Measurements from ENCODE around the gene FTSJ3. TPM values are rescaled to one million over a fixed set of nuclear protein-coding genes. Genes with fewer than 3 reads are reported as not detected.

The FTSJ3 gene
- total and polyA plus RNA-seq, 2 of the 13 experiments (the other 11 are each of a cell fraction or from before 2014, with no cell fraction given): 26.0 to 64.2 TPM

- TF ChIP-seq GMEB1 (CRISPR knock-in tag; IDR thresholded peaks at IDR 0.05; ENCODE audit: borderline replicate concordance): 0 out of 2 replicates have a peak, but pooled peaks have one; percentile 18
- TF ChIP-seq ZBTB33 (CRISPR knock-in tag; IDR thresholded peaks at IDR 0.05): peak; percentile 98
- TF ChIP-seq RARG (CRISPR knock-in tag; IDR thresholded peaks at IDR 0.05; ENCODE audit: low read depth): no peak
- TF ChIP-seq DBP (CRISPR knock-in tag; IDR thresholded peaks at IDR 0.05; ENCODE audit: not compliant biosample characterization): no peak
- no peak for TF ChIP-seq TEAD2 (CRISPR knock-in tag; IDR thresholded peaks at IDR 0.05)
- no peak for TF ChIP-seq STAT5B (CRISPR knock-in tag; IDR thresholded peaks at IDR 0.05)
- TF ChIP-seq ZFP90 (CRISPR knock-in tag; IDR thresholded peaks at IDR 0.05; ENCODE audit: borderline replicate concordance): no peak
- TF ChIP-seq CEBPG (CRISPR knock-in tag; IDR thresholded peaks at IDR 0.05): no peak
- no peak for TF ChIP-seq HMG20A (CRISPR knock-in tag; IDR thresholded peaks at IDR 0.05; ENCODE audit: borderline replicate concordance)
- no peak for TF ChIP-seq TBL1XR1 (IDR thresholded peaks at IDR 0.05; ENCODE audit: borderline replicate concordance, low read length, partially characterized antibody)
- peak; percentile 18 for TF ChIP-seq ZNF883 (CRISPR knock-in tag; IDR thresholded peaks at IDR 0.05; ENCODE audit: not compliant biosample characterization)
- TF ChIP-seq KDM6A (CRISPR knock-in tag; IDR thresholded peaks at IDR 0.05; ENCODE audit: low read depth): no peak
- TF ChIP-seq MAF1 (CRISPR knock-in tag; IDR thresholded peaks at IDR 0.05; ENCODE audit: borderline replicate concordance): no peak
- peak; percentile 68 for TF ChIP-seq NFYB (CRISPR knock-in tag; IDR thresholded peaks at IDR 0.05)
- TF ChIP-seq XRCC5 (optimal IDR thresholded peaks at IDR 0.05; ENCODE audit: low read length): peak; percentile 74
- TF ChIP-seq ATF1 (CRISPR knock-in tag; IDR thresholded peaks at IDR 0.05): peak; percentile 90
- peak; percentile 100 for TF ChIP-seq RFXANK (CRISPR knock-in tag; IDR thresholded peaks at IDR 0.05)
- TF ChIP-seq KDM3A (CRISPR knock-in tag; IDR thresholded peaks at IDR 0.05; ENCODE audit: low read depth): no peak
- no peak for TF ChIP-seq TCF7L2 (IDR thresholded peaks at IDR 0.05; ENCODE audit: low read depth, low read length)
- TF ChIP-seq ZNF782 (CRISPR knock-in tag; IDR thresholded peaks at IDR 0.05; ENCODE audit: borderline replicate concordance): no peak
- TF ChIP-seq ZMYM3 (CRISPR knock-in tag; IDR thresholded peaks at IDR 0.05): no peak
- TF ChIP-seq ZNF33A (CRISPR knock-in tag; IDR thresholded peaks at IDR 0.05; ENCODE audit: borderline replicate concordance): no peak
- TF ChIP-seq SIX1 (CRISPR knock-in tag; IDR thresholded peaks at IDR 0.05; ENCODE audit: borderline replicate concordance): no peak
- TF ChIP-seq PBX3 (CRISPR knock-in tag; IDR thresholded peaks at IDR 0.05; ENCODE audit: borderline replicate concordance): no peak
- TF ChIP-seq SCMH1 (CRISPR knock-in tag; IDR thresholded peaks at IDR 0.05; ENCODE audit: borderline replicate concordance): no peak
- no peak for TF ChIP-seq ZNF274 (CRISPR knock-in tag; IDR thresholded peaks at IDR 0.05)
- TF ChIP-seq ARNTL (CRISPR knock-in tag; IDR thresholded peaks at IDR 0.05): no peak
These were observed 21.6 kb upstream of the FTSJ3 start (continued) for GRCh38 chr17:63848834-63849689.

Measured in HepG2 (cell line).